Epithelial cell of esophagus (primary cell): ENCODE data around the gene KIF13A.

ENCODE experiments used
- DNase-seq: peaks from one replicate; pipeline ENCODE4 v3.0.0; 2010; ENCODE audit warnings: low read depth
- H3K4me3 ChIP-seq: 2 replicates; pipeline ENCODE4 v1.5.1; 2011; ENCODE audit warnings: mild to moderate bottlenecking, low read length, control low read depth
- TF ChIP-seq, protein P1 (sequence below): IDR thresholded peaks from 2 replicates; pipeline ENCODE4 v1.5.1; 2011; ENCODE audit warnings: low read depth, mild to moderate bottlenecking, low read length, control low read depth, inconsistent platforms; ENCODE audit not compliant: insufficient read depth; ENCODE audit errors: missing control alignments

KIF13A gene

DNA sequence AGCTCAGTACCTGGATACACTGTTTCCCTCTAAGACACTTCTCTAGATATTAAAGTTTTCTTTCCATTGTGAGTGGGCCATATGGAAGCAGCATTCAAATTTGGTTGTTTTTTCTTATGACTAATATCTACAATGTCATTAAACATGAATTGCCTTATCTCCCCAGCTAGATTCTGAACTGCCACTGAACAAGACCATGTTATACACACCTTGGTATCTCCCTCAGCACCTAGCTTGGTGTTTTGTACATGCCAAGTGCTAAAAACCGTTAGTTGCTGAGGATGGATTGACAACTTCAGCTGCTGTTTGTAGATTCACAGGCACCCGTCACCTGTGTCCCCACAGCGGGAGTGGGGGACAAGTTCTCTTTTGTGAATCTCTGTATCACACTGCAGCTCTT lies 131.1 kb downstream of the KIF13A start:
- DNase-seq = no peak
- TF ChIP-seq, protein P1, sequence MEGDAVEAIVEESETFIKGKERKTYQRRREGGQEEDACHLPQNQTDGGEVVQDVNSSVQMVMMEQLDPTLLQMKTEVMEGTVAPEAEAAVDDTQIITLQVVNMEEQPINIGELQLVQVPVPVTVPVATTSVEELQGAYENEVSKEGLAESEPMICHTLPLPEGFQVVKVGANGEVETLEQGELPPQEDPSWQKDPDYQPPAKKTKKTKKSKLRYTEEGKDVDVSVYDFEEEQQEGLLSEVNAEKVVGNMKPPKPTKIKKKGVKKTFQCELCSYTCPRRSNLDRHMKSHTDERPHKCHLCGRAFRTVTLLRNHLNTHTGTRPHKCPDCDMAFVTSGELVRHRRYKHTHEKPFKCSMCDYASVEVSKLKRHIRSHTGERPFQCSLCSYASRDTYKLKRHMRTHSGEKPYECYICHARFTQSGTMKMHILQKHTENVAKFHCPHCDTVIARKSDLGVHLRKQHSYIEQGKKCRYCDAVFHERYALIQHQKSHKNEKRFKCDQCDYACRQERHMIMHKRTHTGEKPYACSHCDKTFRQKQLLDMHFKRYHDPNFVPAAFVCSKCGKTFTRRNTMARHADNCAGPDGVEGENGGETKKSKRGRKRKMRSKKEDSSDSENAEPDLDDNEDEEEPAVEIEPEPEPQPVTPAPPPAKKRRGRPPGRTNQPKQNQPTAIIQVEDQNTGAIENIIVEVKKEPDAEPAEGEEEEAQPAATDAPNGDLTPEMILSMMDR = no peak
- H3K4me3 ChIP-seq = no peak overlapping the region

DNA sequence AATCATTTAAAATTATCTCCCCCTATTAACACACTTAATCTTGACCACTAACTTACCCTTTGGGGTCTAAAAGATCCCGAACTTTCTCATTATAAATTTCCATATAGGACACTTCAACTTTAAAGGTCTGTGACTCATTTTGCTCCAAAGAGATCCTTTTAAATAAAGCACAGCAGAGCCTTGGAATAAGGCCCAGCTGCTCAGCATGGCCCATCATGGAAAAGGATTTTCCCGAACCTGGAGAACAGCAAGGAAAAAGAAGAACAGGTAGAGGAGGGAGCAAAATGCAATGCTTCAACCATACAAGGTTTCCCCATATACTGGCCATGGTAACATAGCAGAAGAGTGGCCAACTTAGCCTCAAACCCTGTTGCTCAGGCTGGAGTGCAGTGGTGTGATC lies 132.1 kb downstream of the KIF13A start:
- H3K4me3 ChIP-seq = no peak overlapping the region
- no peak for DNase-seq
- TF ChIP-seq, protein P1 = no peak

DNA sequence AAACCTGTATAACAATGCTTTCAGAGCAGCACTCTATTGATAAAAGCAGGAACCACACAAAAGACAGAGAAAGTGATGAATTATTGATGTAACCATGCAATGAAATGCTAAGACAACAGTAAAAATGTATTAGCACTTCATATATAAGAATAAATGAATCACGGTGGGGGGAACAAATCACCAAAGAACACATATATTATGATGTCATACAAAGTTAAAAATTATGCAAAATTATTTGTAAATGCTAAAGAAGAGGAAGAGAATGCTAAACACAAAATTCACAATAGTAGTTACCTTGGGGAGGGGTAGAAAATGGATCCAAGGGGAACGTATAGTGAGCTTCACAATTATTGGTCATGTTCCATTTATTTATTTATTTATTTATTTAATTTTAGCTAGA lies 133.9 kb downstream of the KIF13A start:
- H3K4me3 ChIP-seq = no peak overlapping the region
- TF ChIP-seq, protein P1 = no peak
- no peak for DNase-seq

DNA sequence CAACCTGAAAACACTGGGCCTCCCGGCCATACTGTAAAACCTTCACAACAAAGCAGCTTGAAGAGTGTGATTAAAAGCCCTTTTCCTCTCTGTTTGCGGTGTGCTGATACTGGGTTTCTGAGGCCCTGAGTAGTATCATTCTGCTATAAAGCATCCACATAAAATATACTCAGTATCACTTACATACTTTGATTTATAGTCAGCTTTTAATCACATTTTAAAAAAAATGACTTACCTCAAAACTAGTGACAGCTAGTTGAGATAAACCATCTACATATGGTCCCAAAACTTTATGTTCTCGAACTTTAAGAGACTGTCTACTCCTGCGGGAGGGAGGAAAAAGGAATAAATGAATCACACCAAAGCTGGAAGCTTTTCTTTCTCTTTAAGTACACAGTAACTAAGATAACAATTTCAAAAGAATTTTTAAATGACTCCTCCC lies 135.7 kb downstream of the KIF13A start:
- TF ChIP-seq, protein P1 = no peak
- H3K4me3 ChIP-seq = no peak overlapping the region
- no peak for DNase-seq

DNA sequence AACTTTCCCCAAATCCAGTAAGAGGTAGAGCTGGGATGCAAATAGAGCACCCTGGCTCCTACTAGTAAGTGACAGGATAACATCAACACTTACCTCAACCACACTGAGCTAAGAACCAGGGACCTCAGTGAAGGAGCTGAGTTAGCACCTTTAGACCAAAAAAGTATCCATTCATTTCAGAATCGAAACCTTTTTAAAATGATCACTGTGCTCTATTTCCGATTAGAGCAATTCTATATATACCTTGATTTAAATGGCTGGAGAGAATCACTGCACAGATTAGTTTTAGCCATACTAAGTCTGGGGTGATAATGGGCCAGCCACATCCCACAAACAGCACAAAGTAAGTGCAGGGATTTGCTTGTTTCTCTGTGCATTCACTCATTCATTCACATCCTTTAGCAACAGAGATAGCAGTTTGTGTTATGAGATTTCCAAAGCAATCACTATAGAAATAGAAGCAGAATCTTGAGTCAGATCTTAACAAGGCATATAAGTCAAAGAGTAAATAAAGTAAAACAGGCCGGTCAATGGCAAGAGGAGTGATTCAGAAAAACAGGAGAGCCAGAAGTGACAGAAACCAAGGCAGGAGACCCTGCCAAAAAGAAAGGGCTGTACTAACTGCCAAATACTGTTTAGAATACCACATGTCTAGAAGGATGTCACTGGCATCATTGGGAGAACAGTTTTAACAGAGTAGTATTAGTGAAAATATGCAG lies 136.3 kb downstream of the KIF13A start:
- H3K4me3 ChIP-seq = no peak overlapping the region
- TF ChIP-seq, protein P1 = no peak
- no peak for DNase-seq

DNA sequence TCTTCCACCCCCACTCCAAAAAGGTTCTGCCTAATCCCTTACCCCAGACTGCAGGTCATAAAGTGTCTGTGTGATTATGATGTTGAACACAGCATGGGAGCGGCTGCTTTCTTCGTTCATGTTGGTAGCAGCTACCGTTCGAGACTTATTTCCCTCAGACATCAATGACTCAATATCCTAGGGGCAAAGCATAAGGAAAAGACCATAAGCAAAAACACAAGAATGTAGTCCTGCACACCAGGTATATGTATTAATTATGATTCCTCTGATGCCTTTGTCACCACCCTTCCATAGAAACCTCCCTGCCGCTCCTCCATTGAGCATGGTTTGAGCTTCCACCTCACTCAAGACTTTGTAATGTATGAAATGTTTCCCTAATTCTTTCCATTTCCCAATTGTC lies 137.2 kb downstream of the KIF13A start:
- H3K4me3 ChIP-seq = no peak overlapping the region
- TF ChIP-seq, protein P1 = no peak
- DNase-seq = peak; percentile 37

DNA sequence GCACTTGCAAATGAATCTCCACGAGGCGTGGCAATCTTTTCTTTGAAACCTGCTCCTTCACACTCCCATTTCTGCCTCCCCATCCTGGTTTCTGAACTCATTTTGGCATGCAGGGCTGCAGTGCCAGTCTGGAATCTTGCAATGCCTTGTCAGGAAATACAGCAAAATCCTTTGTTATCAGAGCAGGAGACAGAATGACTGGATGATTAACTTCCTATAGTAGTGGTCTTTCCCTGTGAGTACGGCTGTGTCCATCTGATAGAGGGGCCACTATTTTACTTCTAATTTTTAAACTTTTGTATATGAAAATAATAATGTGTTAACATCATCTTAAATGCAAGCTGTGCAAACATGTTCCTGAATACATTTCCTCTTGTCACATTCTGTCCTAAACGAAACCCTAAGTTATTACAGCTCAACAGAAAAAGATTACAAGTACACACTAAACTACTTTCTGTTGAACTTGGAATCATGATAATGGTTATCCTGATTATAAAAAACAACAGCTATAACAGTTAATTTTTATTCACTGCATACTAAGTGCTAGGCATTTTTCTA lies 140.2 kb downstream of the KIF13A start:
- DNase-seq = no peak
- H3K4me3 ChIP-seq = no peak overlapping the region
- TF ChIP-seq, protein P1 = no peak
